ENCODE data around the gene GSDME. TPM values are rescaled to one million over a fixed set of nuclear protein-coding genes. Genes with fewer than 3 reads are reported as not detected.

GSDME gene
- total and polyA plus RNA-seq, 7 donors, result 1.6 to 11.9 (median 7.1) TPM

DNA sequence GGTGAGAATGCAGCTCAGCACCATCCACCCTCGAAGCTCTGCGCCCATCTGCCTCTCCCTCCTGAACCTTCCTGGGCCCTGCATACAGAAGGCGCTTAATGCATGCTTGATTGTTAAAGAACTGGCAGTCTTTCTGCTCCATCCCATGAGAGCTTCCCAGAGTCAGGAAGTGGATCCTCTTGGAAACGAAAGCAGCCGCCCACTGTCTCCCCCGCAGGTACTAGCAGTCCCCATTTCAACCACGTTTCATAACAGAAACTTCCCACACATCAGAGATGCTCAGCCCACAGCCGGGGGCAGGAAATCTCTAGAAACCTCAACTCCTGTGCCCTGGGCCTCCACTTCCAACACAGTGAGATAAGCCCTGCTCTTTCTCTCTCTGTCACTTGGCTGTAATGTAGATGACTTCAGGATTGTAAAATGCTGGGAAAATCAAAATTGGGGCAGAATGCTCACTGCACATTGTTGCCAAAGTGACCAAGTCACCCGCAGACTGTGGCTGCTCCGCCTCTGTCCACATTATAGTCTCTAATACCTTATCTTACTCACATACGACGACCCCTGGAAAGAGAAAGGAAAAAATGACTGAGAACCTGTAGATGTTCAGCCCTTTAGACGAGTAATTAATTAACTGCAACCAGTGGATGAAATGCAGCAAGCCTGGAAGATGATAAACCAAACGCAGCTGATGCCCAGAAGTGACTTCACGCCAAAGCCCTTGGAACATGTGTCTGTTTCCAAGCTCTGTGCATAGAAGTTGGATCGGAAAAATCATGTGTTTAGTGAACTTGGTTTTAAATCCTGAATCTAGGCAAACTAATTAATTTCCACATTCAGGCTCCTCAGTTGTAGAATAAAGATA lies 28.5 kb downstream of the GSDME start:
- 60 to 77% methylated on average over 16 of the region's 16 CpGs for WGBS, 2 donors
- H3K27me3 ChIP-seq, result no peaks in the 10 kb centered on the region
- no peaks in the 10 kb centered on the region for H3K36me3 ChIP-seq
- H3K9me3 ChIP-seq, result no peaks in the 10 kb centered on the region
- no peak overlapping the region for H3K27ac ChIP-seq
- no peak for TF ChIP-seq EP300 (IDR thresholded peaks at IDR 0.05)
- TF ChIP-seq, protein P1, sequence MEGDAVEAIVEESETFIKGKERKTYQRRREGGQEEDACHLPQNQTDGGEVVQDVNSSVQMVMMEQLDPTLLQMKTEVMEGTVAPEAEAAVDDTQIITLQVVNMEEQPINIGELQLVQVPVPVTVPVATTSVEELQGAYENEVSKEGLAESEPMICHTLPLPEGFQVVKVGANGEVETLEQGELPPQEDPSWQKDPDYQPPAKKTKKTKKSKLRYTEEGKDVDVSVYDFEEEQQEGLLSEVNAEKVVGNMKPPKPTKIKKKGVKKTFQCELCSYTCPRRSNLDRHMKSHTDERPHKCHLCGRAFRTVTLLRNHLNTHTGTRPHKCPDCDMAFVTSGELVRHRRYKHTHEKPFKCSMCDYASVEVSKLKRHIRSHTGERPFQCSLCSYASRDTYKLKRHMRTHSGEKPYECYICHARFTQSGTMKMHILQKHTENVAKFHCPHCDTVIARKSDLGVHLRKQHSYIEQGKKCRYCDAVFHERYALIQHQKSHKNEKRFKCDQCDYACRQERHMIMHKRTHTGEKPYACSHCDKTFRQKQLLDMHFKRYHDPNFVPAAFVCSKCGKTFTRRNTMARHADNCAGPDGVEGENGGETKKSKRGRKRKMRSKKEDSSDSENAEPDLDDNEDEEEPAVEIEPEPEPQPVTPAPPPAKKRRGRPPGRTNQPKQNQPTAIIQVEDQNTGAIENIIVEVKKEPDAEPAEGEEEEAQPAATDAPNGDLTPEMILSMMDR (IDR thresholded peaks at IDR 0.05), result no peak
- TF ChIP-seq POLR2A (IDR thresholded peaks at IDR 0.05), result no peak
- no peak for TF ChIP-seq POLR2AphosphoS5 (IDR thresholded peaks at IDR 0.05)
- DNase-seq, result no peak
- peaks cover 0 to 10% (median 0%) of the 10 kb centered on the region in 4 donors for H3K4me1 ChIP-seq
- intact Hi-C loops (cut with DNase I), result no loop called here
- H3K4me3 ChIP-seq, result no peak overlapping the region

DNA sequence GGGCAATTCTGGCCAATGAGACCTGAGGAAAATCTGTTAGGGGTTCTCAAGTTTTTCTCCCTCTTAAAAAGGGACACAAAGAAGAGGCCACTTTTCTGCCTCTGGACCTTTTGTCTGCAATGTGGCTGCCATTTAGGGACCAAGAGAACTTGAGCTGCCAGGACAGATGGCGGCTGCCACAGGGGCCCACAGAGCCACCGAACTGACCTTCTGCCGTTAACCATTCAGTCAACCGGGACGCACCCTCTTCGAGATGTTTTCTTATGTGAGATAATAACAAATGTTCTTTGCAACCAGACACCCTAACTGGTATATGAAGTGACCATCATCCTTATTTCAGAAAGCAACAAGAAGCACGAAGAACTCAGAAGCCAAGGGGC lies 29.2 kb downstream of the GSDME start:
- Histone ChIP-seq H3K27me3 (no peaks in the 10 kb centered on the region), H3K4me3 (no peak overlapping the region), H3K9me3 (no peaks in the 10 kb centered on the region), H3K4me1 (peaks cover 0 to 5% (median 0%) of the 10 kb centered on the region in 4 donors), H3K27ac (no peak overlapping the region), H3K36me3 (no peaks in the 10 kb centered on the region)
- WGBS, 2 donors, result 95 to 97% methylated on average over 7 of the region's 7 CpGs
- intact Hi-C loops (cut with DNase I), result no loop called here
- no peak for DNase-seq
- TF ChIP-seq EP300 (IDR thresholded peaks at IDR 0.05) (no peak), POLR2AphosphoS5 (IDR thresholded peaks at IDR 0.05) (no peak), POLR2A (IDR thresholded peaks at IDR 0.05) (no peak)
- TF ChIP-seq, protein P1 (IDR thresholded peaks at IDR 0.05), result no peak

DNA sequence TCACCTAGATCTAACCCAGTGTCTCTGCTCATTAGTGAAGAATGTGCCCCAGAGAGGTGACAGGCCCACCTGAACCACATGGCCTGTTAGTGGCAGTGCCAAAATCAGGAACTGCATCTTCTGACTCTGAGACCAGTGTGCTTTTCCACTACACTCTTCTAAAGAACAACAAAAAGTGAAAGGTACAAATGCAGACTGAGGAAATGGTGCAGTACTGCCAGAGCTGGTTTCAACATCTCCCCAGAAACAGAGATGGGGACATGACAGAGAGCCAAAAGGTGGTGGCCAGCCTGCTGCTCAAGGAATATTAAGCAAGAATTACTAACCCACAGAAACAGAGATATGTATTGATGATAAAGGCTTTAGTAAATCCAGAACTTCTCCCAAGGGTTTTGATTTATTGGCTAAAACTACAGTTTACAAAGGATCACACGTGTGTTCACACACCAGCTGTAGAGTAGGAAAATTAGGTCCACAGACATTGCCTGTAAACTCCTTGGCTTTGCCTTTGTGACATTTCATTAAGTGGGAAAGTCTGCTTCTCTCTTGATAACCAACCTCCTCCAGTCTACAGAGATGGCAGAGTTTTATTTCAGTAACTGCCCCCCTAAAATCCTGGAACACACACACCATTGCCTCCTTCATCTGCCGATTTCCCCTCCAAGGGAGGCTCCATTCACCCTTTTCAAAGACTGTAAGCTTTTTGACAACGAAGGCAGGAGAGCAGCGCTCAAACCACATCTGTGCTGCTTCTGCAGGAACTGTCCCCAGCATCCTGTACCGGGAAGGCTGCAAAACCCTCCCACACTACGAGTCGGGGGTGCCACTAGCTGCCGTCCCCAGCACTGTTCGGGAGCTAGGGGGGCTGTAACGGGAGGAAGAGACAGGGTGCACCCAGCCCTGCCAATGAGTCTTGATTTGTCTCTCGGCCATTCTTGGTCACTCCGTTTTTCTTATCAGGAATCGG lies 29.8 kb downstream of the GSDME start:
- 71 to 88% methylated on average over 13 of the region's 13 CpGs for WGBS, 2 donors
- H3K4me3 ChIP-seq, result no peak overlapping the region
- H3K27ac ChIP-seq, result no peak overlapping the region
- TF ChIP-seq POLR2A (IDR thresholded peaks at IDR 0.05), result no peak
- no peak for TF ChIP-seq EP300 (IDR thresholded peaks at IDR 0.05)
- no peak for TF ChIP-seq POLR2AphosphoS5 (IDR thresholded peaks at IDR 0.05)
- TF ChIP-seq, protein P1 (IDR thresholded peaks at IDR 0.05), result no peak
- H3K27me3 ChIP-seq, result no peaks in the 10 kb centered on the region
- no peaks in the 10 kb centered on the region for H3K9me3 ChIP-seq
- no peak for DNase-seq
- no peaks in the 10 kb centered on the region for H3K36me3 ChIP-seq
- peaks cover 0 to 4% (median 0%) of the 10 kb centered on the region in 4 donors for H3K4me1 ChIP-seq
- intact Hi-C loops (cut with DNase I), result no loop called here

DNA sequence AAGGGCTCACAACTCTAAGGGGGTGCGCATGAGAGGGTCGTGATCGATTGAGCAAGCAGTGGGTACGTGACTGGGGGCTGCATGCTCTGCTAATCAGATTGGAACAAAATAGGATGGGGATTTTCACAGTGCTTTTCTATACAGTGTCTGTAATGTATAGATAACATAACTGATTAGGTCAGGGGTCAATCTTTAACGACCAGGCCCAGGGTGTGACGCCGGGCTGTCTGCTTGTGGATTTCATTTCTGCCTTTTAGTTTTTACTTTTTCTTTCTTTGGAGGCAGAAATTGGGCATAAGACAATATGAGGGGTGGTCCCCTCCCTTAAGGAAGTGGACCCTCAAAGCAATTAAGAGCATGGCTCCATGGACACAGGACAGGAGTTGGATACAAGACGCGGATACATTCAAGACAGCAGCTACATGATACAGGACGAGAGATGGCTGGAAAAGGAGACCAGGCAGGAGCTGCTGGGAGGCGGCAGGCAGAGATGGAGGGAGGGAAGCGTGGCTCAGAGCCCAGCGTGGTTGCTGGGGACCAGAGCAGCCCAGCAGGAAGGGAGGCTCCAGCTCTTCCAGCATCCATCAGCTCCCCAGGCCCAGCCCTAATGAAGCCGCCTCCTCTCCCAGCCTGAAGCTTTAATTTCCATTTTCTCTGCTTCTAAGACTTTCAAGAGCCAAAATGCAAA lies 31.6 kb downstream of the GSDME start:
- Histone ChIP-seq H3K27me3 (no peaks in the 10 kb centered on the region), H3K27ac (no peak overlapping the region), H3K36me3 (no peaks in the 10 kb centered on the region), H3K9me3 (no peaks in the 10 kb centered on the region), H3K4me3 (no peak overlapping the region), H3K4me1 (peaks cover 0 to 4% (median 0%) of the 10 kb centered on the region in 4 donors)
- 89 to 90% methylated on average over 14 of the region's 14 CpGs for WGBS, 2 donors
- TF ChIP-seq, protein P1 (IDR thresholded peaks at IDR 0.05), result no peak
- TF ChIP-seq EP300 (IDR thresholded peaks at IDR 0.05) (no peak), POLR2A (IDR thresholded peaks at IDR 0.05) (no peak), POLR2AphosphoS5 (IDR thresholded peaks at IDR 0.05) (no peak)
- intact Hi-C loops (cut with DNase I), result no loop called here
- no peak for DNase-seq
